Upper lobe of right lung (tissue), 1 donor: ENCODE data around the gene SYNPO. TPM values are rescaled to one million over a fixed set of nuclear protein-coding genes. Genes with fewer than 3 reads are reported as not detected.

Experiments used
- ATAC-seq: fragments of 200-7000 bp; cut with Tn5 transposase; one replicate; pipeline ENCODE4 v1.9.1; 2020; ENCODE audit warnings: mild to moderate bottlenecking, moderate library complexity
- DNase-seq: peaks from one replicate; pipeline ENCODE4 v3.0.0-alpha.2; 2020
- H3K27ac ChIP-seq: fragments of 200-600 bp; one replicate; pipeline ENCODE4 v1.8.0; 2022
- H3K27me3 ChIP-seq: fragments of 200-600 bp; one replicate; pipeline ENCODE4 v1.8.0; 2022; ENCODE audit warnings: mild to moderate bottlenecking
- H3K36me3 ChIP-seq: fragments of 200-600 bp; one replicate; pipeline ENCODE4 v1.8.0; 2022
- H3K4me1 ChIP-seq: fragments of 200-600 bp; one replicate; pipeline ENCODE4 v1.8.0; 2022
- H3K4me3 ChIP-seq: fragments of 200-600 bp; one replicate; pipeline ENCODE4 v1.8.0; 2022; ENCODE audit warnings: mild to moderate bottlenecking
- H3K9me3 ChIP-seq: fragments of 200-600 bp; one replicate; pipeline ENCODE4 v1.8.0; 2022
- intact Hi-C: fragments of 100-400 bp; cut with DNase I; formaldehyde crosslinking; loops from one replicate; pipeline ENCODE4 v1.11.0; 2022
- total RNA-seq: library from RNA; stranded (reverse); fragmentation: NEBNext Ultra II Directional; extraction: Animal tissue kit (Norgen Biotek cat#: 25700); gene quantifications from one replicate; pipeline ENCODE4 v1.2.1, GENCODE V29; 2021
- TF ChIP-seq, protein P1 (sequence below): fragments of 200-600 bp; IDR thresholded peaks from one replicate; pipeline ENCODE4 v1.8.0; 2022; ENCODE audit warnings: antibody characterized with exemption
- donor health status: DM: no; HTN: yes; CAD: no; lungs with severe emphysema.

Gene SYNPO
- total RNA-seq, 1 donor from 2014 or later, result 151 TPM

- peak within 1 kb of the TSS; percentile 87 for H3K4me3 ChIP-seq
- H3K9me3 ChIP-seq, result no peaks in the 10 kb centered on the region
- H3K36me3 ChIP-seq, result peaks cover 36% of the 10 kb centered on the region
- ATAC-seq (peak; percentile 99), DNase-seq (peak; percentile 96)
- peak within 1 kb of the TSS; percentile 95 for H3K27ac ChIP-seq
- no peaks in the 10 kb centered on the region for H3K27me3 ChIP-seq
- TF ChIP-seq, protein P1, sequence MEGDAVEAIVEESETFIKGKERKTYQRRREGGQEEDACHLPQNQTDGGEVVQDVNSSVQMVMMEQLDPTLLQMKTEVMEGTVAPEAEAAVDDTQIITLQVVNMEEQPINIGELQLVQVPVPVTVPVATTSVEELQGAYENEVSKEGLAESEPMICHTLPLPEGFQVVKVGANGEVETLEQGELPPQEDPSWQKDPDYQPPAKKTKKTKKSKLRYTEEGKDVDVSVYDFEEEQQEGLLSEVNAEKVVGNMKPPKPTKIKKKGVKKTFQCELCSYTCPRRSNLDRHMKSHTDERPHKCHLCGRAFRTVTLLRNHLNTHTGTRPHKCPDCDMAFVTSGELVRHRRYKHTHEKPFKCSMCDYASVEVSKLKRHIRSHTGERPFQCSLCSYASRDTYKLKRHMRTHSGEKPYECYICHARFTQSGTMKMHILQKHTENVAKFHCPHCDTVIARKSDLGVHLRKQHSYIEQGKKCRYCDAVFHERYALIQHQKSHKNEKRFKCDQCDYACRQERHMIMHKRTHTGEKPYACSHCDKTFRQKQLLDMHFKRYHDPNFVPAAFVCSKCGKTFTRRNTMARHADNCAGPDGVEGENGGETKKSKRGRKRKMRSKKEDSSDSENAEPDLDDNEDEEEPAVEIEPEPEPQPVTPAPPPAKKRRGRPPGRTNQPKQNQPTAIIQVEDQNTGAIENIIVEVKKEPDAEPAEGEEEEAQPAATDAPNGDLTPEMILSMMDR, result peak; percentile 64
- peaks cover 9% of the 10 kb centered on the region for H3K4me1 ChIP-seq
- intact Hi-C loops, result no loop called here
Observed at GRCh38 chr5:150700594-150701377, 60.3 kb downstream of the SYNPO start, which contains the start of gene RBM22. TSS of gene RBM22 (minus strand) at chr5:150701062. CDS start at chr5:150700985, 77 bp downstream.

DNA sequence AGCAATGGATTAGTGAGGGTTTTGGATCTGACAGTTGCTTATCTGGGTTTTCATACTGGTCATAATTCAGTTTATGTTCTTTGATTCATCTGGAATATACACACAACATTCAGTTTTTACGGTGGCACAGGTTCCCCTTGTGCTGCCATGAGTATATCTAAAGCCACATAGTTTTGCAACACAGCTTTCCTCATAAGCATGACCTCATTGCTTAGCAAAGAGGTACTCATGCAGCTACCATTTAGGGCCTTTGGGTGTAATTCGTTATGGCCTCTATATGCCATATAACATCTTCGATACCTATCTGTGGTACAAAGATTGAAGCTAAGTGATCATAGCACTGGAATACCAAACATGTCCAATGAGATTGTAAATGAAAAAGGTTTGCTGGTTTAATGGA, 63.3 kb downstream of the SYNPO start:
- no peak for DNase-seq
- H3K4me1 ChIP-seq, result peaks cover 9% of the 10 kb centered on the region
- H3K36me3 ChIP-seq, result peaks cover 23% of the 10 kb centered on the region
- no peaks in the 10 kb centered on the region for H3K27me3 ChIP-seq
- TF ChIP-seq, protein P1, result no peak
- H3K9me3 ChIP-seq, result no peaks in the 10 kb centered on the region
- no peak overlapping the region for H3K4me3 ChIP-seq
- no peak overlapping the region for H3K27ac ChIP-seq
- intact Hi-C loops, result no loop called here
- ATAC-seq, result no peak

DNA sequence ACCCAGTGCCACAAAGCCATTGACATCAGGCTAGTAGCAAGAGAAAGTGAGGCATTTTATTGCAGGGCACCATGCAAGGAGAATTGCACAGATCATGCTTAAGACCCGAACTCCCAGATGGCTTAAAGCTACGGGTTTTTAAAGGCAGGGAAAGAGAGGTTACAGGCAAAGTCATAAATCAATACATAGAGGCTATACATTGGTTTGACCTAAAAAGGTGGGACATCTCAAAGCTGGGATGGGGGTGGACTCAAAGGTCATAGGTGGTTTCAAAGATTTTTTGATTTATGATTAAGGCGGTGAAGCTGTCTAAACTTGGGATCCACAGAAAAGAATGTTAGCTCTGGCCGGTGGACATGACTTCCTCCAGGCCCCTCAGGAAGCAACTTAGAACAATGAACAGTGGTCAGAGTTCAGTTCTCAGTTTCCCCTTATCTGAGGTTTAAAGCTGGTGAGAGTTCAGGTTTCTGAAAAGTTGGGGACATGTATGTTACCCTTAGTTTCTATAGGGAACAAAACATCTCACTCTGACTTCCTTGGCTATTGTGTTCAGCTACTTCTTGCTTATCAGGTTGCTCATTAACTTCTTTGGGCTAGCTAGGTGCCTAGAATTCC, 66.4 kb downstream of the SYNPO start:
- no peak for ATAC-seq
- Histone ChIP-seq H3K27me3 (no peaks in the 10 kb centered on the region), H3K4me1 (no peaks in the 10 kb centered on the region), H3K4me3 (no peak overlapping the region), H3K9me3 (no peaks in the 10 kb centered on the region), H3K27ac (no peak overlapping the region), H3K36me3 (peaks cover 48% of the 10 kb centered on the region)
- no peak for DNase-seq
- TF ChIP-seq, protein P1, result no peak
- intact Hi-C loops, result no loop called here

Other genes with a start within 250 kb of the SYNPO start
- 2,961 TPM for gene CD74, start 227.8 kb upstream of the SYNPO start, total RNA-seq
- 1,578 TPM for gene RPS14, start 190.9 kb upstream of the SYNPO start, total RNA-seq
- gene NDST1, start 132.5 kb upstream of the SYNPO start, total RNA-seq, result 143 TPM
- 1.7 TPM for gene MYOZ3, start 20.6 kb downstream of the SYNPO start, total RNA-seq
- gene RBM22, start 60.4 kb downstream of the SYNPO start, total RNA-seq, result 51.2 TPM
- gene DCTN4, start 118.4 kb downstream of the SYNPO start, total RNA-seq, result 68.5 TPM
- gene SMIM3, start 138.1 kb downstream of the SYNPO start, total RNA-seq, result 28.3 TPM
- not detected for gene IRGM, start 205.9 kb downstream of the SYNPO start, total RNA-seq